NCI-H524 (cell line): ENCODE measurements around the gene BMERB1.
"Not testable (repeated sequence)": the region's sequence is repeated elsewhere in the genome, so short reads cannot be mapped to it uniquely, and the experiment has no call there.

Experiments used
- DNase-seq, 2 experiments: peaks; one replicate each; lab custom pipeline; 2025; lab: John Stamatoyannopoulos, UW

The BMERB1 gene

GRCh38 chr16:15461376-15461775 lies 27.0 kb downstream of the BMERB1 start:
- DNase-seq = no peak

GRCh38 chr16:15464401-15465186 lies 30.2 kb downstream of the BMERB1 start:
- DNase-seq = no peak

GRCh38 chr16:15466131-15466530 lies 31.7 kb downstream of the BMERB1 start:
- no peak for DNase-seq

GRCh38 chr16:15466886-15467781 lies 32.7 kb downstream of the BMERB1 start:
- peak in 1 of 2 experiments; percentile 44 for DNase-seq

- DNase-seq = not testable (repeated sequence)
Measured at GRCh38 chr16:15476971-15477370, 42.6 kb downstream of the BMERB1 start.

- DNase-seq = no peak
Measured at GRCh38 chr16:15477802-15478201, 43.4 kb downstream of the BMERB1 start.

- DNase-seq = peak; percentile 57 to 82
Measured at GRCh38 chr16:15482068-15482747, 47.8 kb downstream of the BMERB1 start.

GRCh38 chr16:15482748-15483298 lies 48.4 kb downstream of the BMERB1 start:
- DNase-seq = no peak

GRCh38 chr16:15483857-15484256 lies 49.5 kb downstream of the BMERB1 start:
- peak; percentile 98 to 99 for DNase-seq

GRCh38 chr16:15484662-15485061 lies 50.3 kb downstream of the BMERB1 start:
- peak; percentile 26 to 71 for DNase-seq

GRCh38 chr16:15485175-15485574 lies 50.8 kb downstream of the BMERB1 start:
- DNase-seq = no peak

GRCh38 chr16:15486661-15487060 lies 52.3 kb downstream of the BMERB1 start:
- DNase-seq = no peak

- no peak for DNase-seq
Measured at GRCh38 chr16:15487336-15488284, 53.2 kb downstream of the BMERB1 start.

GRCh38 chr16:15489016-15489415 lies 54.6 kb downstream of the BMERB1 start:
- no peak for DNase-seq

GRCh38 chr16:15490123-15490711 lies 55.8 kb downstream of the BMERB1 start:
- no peak for DNase-seq

GRCh38 chr16:15491411-15491810 lies 57.0 kb downstream of the BMERB1 start:
- DNase-seq = no peak

- DNase-seq = no peak
Measured at GRCh38 chr16:15492091-15492740, 57.8 kb downstream of the BMERB1 start.

- DNase-seq = peak; percentile 95 to 96
Measured at GRCh38 chr16:15493466-15494180, 59.2 kb downstream of the BMERB1 start.

GRCh38 chr16:15494236-15494635 lies 59.8 kb downstream of the BMERB1 start:
- peak; percentile 42 to 52 for DNase-seq
